ENCODE data around the gene KISS1.

GRCh38 chr1:204181116-204181515, 15.2 kb downstream of the KISS1 start:
- TF ChIP-seq, protein P1, sequence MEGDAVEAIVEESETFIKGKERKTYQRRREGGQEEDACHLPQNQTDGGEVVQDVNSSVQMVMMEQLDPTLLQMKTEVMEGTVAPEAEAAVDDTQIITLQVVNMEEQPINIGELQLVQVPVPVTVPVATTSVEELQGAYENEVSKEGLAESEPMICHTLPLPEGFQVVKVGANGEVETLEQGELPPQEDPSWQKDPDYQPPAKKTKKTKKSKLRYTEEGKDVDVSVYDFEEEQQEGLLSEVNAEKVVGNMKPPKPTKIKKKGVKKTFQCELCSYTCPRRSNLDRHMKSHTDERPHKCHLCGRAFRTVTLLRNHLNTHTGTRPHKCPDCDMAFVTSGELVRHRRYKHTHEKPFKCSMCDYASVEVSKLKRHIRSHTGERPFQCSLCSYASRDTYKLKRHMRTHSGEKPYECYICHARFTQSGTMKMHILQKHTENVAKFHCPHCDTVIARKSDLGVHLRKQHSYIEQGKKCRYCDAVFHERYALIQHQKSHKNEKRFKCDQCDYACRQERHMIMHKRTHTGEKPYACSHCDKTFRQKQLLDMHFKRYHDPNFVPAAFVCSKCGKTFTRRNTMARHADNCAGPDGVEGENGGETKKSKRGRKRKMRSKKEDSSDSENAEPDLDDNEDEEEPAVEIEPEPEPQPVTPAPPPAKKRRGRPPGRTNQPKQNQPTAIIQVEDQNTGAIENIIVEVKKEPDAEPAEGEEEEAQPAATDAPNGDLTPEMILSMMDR (IDR thresholded peaks at IDR 0.05 in 8 of 11, conservative IDR thresholded peaks at IDR 0.05 in 3 of 11): no peak
- no peak for TF ChIP-seq POLR2A (IDR thresholded peaks at IDR 0.05)
- no peak for TF ChIP-seq POLR2AphosphoS5 (IDR thresholded peaks at IDR 0.05)
